ENCODE measurements around the gene ZNF407.
A peak's percentile ranks its signal among the peaks of the same experiment; 100 is the strongest.

The ZNF407 gene

GRCh38 chr18:75033516-75033915, 435.8 kb downstream of the ZNF407 start:
- no peak for DNase-seq

GRCh38 chr18:75034937-75035336, 437.3 kb downstream of the ZNF407 start:
- DNase-seq = no peak

GRCh38 chr18:75035928-75036327, 438.3 kb downstream of the ZNF407 start:
- DNase-seq = no peak

- DNase-seq = no peak
These were observed 439.4 kb downstream of the ZNF407 start for GRCh38 chr18:75036917-75037688.

- DNase-seq = no peak
These were observed 440.0 kb downstream of the ZNF407 start for GRCh38 chr18:75037689-75037955.

- no peak for DNase-seq
These were observed 443.9 kb downstream of the ZNF407 start for GRCh38 chr18:75041586-75041985.

GRCh38 chr18:75043478-75043877, 445.8 kb downstream of the ZNF407 start:
- DNase-seq = no peak

GRCh38 chr18:75044296-75044695, 446.6 kb downstream of the ZNF407 start:
- DNase-seq = no peak

GRCh38 chr18:75044791-75045190, 447.1 kb downstream of the ZNF407 start:
- no peak for DNase-seq

GRCh38 chr18:75045272-75045671, 447.6 kb downstream of the ZNF407 start:
- no peak for DNase-seq

GRCh38 chr18:75047240-75047961, 449.7 kb downstream of the ZNF407 start:
- no peak for DNase-seq

- no peak for DNase-seq
These were observed 451.2 kb downstream of the ZNF407 start for GRCh38 chr18:75048776-75049454.

GRCh38 chr18:75049455-75049789, 451.8 kb downstream of the ZNF407 start:
- DNase-seq = no peak

- DNase-seq = no peak
These were observed 454.1 kb downstream of the ZNF407 start for GRCh38 chr18:75051757-75052156.

- DNase-seq = no peak
These were observed 454.8 kb downstream of the ZNF407 start for GRCh38 chr18:75052475-75052874.

- DNase-seq = no peak
These were observed 455.5 kb downstream of the ZNF407 start for GRCh38 chr18:75053028-75053629.

- peak; percentile 2 for DNase-seq
These were observed 456.4 kb downstream of the ZNF407 start for GRCh38 chr18:75054046-75054445.

GRCh38 chr18:75054611-75055010, 456.9 kb downstream of the ZNF407 start:
- DNase-seq = no peak

GRCh38 chr18:75057169-75057960, 459.7 kb downstream of the ZNF407 start:
- DNase-seq = no peak

- no peak for DNase-seq
These were observed 462.5 kb downstream of the ZNF407 start for GRCh38 chr18:75060185-75060584.

- DNase-seq = no peak
These were observed 464.7 kb downstream of the ZNF407 start for GRCh38 chr18:75062297-75062886.

GRCh38 chr18:75063196-75063595, 465.5 kb downstream of the ZNF407 start:
- DNase-seq = no peak

Measured in NCI-H1694 treated with DMSO at 0.1 percent for 48 hours (cell line).